Neural cell (in vitro differentiated cells): ENCODE data around the gene MYH7B. TPM values are rescaled to one million over a fixed set of nuclear protein-coding genes. Genes with fewer than 3 reads are reported as not detected.

Experiments
- H2AFZ ChIP-seq: fragments of 200-600, 300-800 bp; sonication (generic), shearing (Covaris generic); 2 replicates; pipeline ENCODE4 v1.6.0; 2014; ENCODE audit warnings: low read depth, mild to moderate bottlenecking, antibody characterized with exemption, low read length, moderate library complexity
- H3F3A ChIP-seq: fragments of 200-600 bp; shearing (Covaris generic); 2 replicates; pipeline ENCODE4 v1.6.1; 2016; ENCODE audit warnings: mild to moderate bottlenecking, moderate library complexity, mixed read lengths, antibody characterized with exemption, low read length; ENCODE audit not compliant: insufficient read depth, poor library complexity, severe bottlenecking
- H3K27ac ChIP-seq: fragments of 200-600, 300-800 bp; sonication (generic), shearing (Covaris generic); 2 replicates; pipeline ENCODE4 v1.5.1; 2014; ENCODE audit warnings: mild to moderate bottlenecking, low read length, moderate library complexity
- H3K27me3 ChIP-seq: fragments of 300-800, 200-600 bp; sonication (generic), shearing (Covaris generic); 2 replicates; pipeline ENCODE4 v1.6.0; 2014; ENCODE audit warnings: mild to moderate bottlenecking, low read depth, low read length, moderate library complexity; ENCODE audit not compliant: insufficient read depth
- H3K36me3 ChIP-seq: fragments of 300-800, 200-600 bp; sonication (generic), shearing (Covaris generic); 2 replicates; pipeline ENCODE4 v1.5.1; 2014; ENCODE audit warnings: mild to moderate bottlenecking, antibody characterized with exemption, low read length, moderate library complexity; ENCODE audit not compliant: insufficient read depth
- H3K4me2 ChIP-seq: fragments of 300-800, 200-600 bp; sonication (generic), shearing (Covaris generic); 2 replicates; pipeline ENCODE4 v1.6.0; 2014; ENCODE audit warnings: mild to moderate bottlenecking, low read length
- H3K4me3 ChIP-seq: fragments of 300-800, 200-600 bp; sonication (generic), shearing (Covaris generic); 2 replicates; pipeline ENCODE4 v1.5.1; 2014; ENCODE audit warnings: mild to moderate bottlenecking, low read length, moderate library complexity
- H3K79me2 ChIP-seq: fragments of 200-600 bp; shearing (Covaris generic); replicated peaks from 2 replicates; pipeline ENCODE4 v1.6.0; 2014; ENCODE audit warnings: mild to moderate bottlenecking, low read length, moderate library complexity; ENCODE audit not compliant: insufficient read depth
- H3K9ac ChIP-seq: fragments of 300-800, 200-600 bp; sonication (generic), shearing (Covaris generic); 2 replicates; pipeline ENCODE4 v1.6.1; 2016; ENCODE audit warnings: mild to moderate bottlenecking, low read length, mixed read lengths
- H3K9me2 ChIP-seq: fragments of 200-600 bp; shearing (Covaris generic); 2 replicates; pipeline ENCODE4 v1.6.1; 2016; ENCODE audit warnings: mild to moderate bottlenecking, low read length, mixed read lengths; ENCODE audit not compliant: insufficient read depth
- H3K9me3 ChIP-seq: fragments of 200-600, 300-800 bp; sonication (generic), shearing (Covaris generic); 2 replicates; pipeline ENCODE4 v1.6.1; 2016; ENCODE audit warnings: mild to moderate bottlenecking, mixed run types, low read length, moderate library complexity, mixed read lengths
- H4K20me1 ChIP-seq: fragments of 200-600 bp; shearing (Covaris generic); 2 replicates; pipeline ENCODE4 v1.6.1; 2016; ENCODE audit warnings: mild to moderate bottlenecking, mixed run types; ENCODE audit not compliant: insufficient read depth
- EP300 ChIP-seq: fragments of 450-650 bp; conservative IDR thresholded peaks from 2 replicates; pipeline ENCODE4 v1.6.1; 2014; ENCODE audit warnings: antibody characterized with exemption, mild to moderate bottlenecking, moderate library complexity; ENCODE audit not compliant: poor library complexity, severe bottlenecking
- EZH2 ChIP-seq: fragments of 200-600, 300-800 bp; shearing (Covaris generic), sonication (generic); IDR thresholded peaks from 2 replicates; pipeline ENCODE4 v1.6.1; 2014; ENCODE audit warnings: antibody characterized with exemption, low read length, borderline replicate concordance, mild to moderate bottlenecking; ENCODE audit not compliant: insufficient read depth, poor library complexity, severe bottlenecking
- MXI1 ChIP-seq: fragments of 450-650 bp; conservative IDR thresholded peaks from 2 replicates; pipeline ENCODE4 v1.6.1; 2014; ENCODE audit warnings: antibody characterized with exemption, mild to moderate bottlenecking; ENCODE audit not compliant: poor library complexity, severe bottlenecking
- POLR2AphosphoS5 ChIP-seq: IDR thresholded peaks from 2 replicates; pipeline ENCODE4 v1.6.1; 2012
- RAD21 ChIP-seq: fragments of 450-650 bp; conservative IDR thresholded peaks from 2 replicates; pipeline ENCODE4 v1.6.1; 2014; ENCODE audit warnings: antibody characterized with exemption, mild to moderate bottlenecking, moderate library complexity
- SMC3 ChIP-seq: fragments of 450-650 bp; conservative IDR thresholded peaks from 2 replicates; pipeline ENCODE4 v1.6.1; 2014; ENCODE audit warnings: antibody characterized with exemption, mild to moderate bottlenecking, moderate library complexity; ENCODE audit not compliant: poor library complexity
- TAF1 ChIP-seq: IDR thresholded peaks from 2 replicates; pipeline ENCODE4 v1.6.1; 2012; ENCODE audit warnings: low read depth
- polyA plus RNA-seq: library from polyadenylated mRNA; depleted of rRNA; stranded (reverse); fragments of >200 nt; gene quantifications from 2 replicates; pipeline ENCODE4 v1.2.3, GENCODE V29; 2014
- TF ChIP-seq, protein P1 (sequence below): IDR thresholded peaks from 2 replicates; pipeline ENCODE4 v1.6.1; 2012; ENCODE audit warnings: borderline replicate concordance
- TF ChIP-seq, protein P2 (sequence below): fragments of 450-650 bp; IDR thresholded peaks from 2 replicates; pipeline ENCODE4 v1.5.1; 2014; ENCODE audit warnings: antibody characterized with exemption, mild to moderate bottlenecking, moderate library complexity; ENCODE audit not compliant: poor library complexity, severe bottlenecking

MYH7B gene
- polyA plus RNA-seq, 1 donor from 2014 or later, result not detected

GRCh38 chr20:34976286-34976685 is 20.6 kb downstream of the MYH7B start:
- Histone ChIP-seq H4K20me1 (no peaks in the 10 kb centered on the region), H3K9me3 (no peaks in the 10 kb centered on the region), H3K9me2 (no peaks in the 10 kb centered on the region), H3K9ac (no peak overlapping the region), H3K27ac (no peak overlapping the region), H3K4me3 (no peak overlapping the region), H3K27me3 (no peaks in the 10 kb centered on the region), H3K4me2 (no peak overlapping the region), H3F3A (no peaks in the 10 kb centered on the region), H2AFZ (no peak overlapping the region), H3K79me2 (no peaks in the 10 kb centered on the region), H3K36me3 (no peaks in the 10 kb centered on the region)
- TF ChIP-seq POLR2AphosphoS5 (no peak), EP300 (no peak), MXI1 (no peak), TAF1 (no peak), RAD21 (no peak), SMC3 (no peak), EZH2 (no peak)
- TF ChIP-seq, protein P1, sequence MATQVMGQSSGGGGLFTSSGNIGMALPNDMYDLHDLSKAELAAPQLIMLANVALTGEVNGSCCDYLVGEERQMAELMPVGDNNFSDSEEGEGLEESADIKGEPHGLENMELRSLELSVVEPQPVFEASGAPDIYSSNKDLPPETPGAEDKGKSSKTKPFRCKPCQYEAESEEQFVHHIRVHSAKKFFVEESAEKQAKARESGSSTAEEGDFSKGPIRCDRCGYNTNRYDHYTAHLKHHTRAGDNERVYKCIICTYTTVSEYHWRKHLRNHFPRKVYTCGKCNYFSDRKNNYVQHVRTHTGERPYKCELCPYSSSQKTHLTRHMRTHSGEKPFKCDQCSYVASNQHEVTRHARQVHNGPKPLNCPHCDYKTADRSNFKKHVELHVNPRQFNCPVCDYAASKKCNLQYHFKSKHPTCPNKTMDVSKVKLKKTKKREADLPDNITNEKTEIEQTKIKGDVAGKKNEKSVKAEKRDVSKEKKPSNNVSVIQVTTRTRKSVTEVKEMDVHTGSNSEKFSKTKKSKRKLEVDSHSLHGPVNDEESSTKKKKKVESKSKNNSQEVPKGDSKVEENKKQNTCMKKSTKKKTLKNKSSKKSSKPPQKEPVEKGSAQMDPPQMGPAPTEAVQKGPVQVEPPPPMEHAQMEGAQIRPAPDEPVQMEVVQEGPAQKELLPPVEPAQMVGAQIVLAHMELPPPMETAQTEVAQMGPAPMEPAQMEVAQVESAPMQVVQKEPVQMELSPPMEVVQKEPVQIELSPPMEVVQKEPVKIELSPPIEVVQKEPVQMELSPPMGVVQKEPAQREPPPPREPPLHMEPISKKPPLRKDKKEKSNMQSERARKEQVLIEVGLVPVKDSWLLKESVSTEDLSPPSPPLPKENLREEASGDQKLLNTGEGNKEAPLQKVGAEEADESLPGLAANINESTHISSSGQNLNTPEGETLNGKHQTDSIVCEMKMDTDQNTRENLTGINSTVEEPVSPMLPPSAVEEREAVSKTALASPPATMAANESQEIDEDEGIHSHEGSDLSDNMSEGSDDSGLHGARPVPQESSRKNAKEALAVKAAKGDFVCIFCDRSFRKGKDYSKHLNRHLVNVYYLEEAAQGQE, result no peak
- TF ChIP-seq, protein P2, sequence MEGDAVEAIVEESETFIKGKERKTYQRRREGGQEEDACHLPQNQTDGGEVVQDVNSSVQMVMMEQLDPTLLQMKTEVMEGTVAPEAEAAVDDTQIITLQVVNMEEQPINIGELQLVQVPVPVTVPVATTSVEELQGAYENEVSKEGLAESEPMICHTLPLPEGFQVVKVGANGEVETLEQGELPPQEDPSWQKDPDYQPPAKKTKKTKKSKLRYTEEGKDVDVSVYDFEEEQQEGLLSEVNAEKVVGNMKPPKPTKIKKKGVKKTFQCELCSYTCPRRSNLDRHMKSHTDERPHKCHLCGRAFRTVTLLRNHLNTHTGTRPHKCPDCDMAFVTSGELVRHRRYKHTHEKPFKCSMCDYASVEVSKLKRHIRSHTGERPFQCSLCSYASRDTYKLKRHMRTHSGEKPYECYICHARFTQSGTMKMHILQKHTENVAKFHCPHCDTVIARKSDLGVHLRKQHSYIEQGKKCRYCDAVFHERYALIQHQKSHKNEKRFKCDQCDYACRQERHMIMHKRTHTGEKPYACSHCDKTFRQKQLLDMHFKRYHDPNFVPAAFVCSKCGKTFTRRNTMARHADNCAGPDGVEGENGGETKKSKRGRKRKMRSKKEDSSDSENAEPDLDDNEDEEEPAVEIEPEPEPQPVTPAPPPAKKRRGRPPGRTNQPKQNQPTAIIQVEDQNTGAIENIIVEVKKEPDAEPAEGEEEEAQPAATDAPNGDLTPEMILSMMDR, result no peak

- Histone ChIP-seq H3K4me2 (no peak overlapping the region), H3K4me3 (no peak overlapping the region), H3K79me2 (no peaks in the 10 kb centered on the region), H3K9me3 (no peaks in the 10 kb centered on the region), H3K9ac (no peak overlapping the region), H3K27ac (no peak overlapping the region), H3K36me3 (no peaks in the 10 kb centered on the region), H4K20me1 (no peaks in the 10 kb centered on the region), H3F3A (no peaks in the 10 kb centered on the region), H3K27me3 (no peaks in the 10 kb centered on the region), H2AFZ (no peak overlapping the region), H3K9me2 (no peaks in the 10 kb centered on the region)
- TF ChIP-seq RAD21 (no peak), MXI1 (no peak), EP300 (no peak), EZH2 (no peak), SMC3 (no peak)
- TF ChIP-seq, protein P1, result no peak
- TF ChIP-seq, protein P2, result no peak
Measured at GRCh38 chr20:34977365-34978091, 21.9 kb downstream of the MYH7B start.
